GM18858 (cell line): ENCODE results near the gene ZSWIM6.

Experiments
- ATAC-seq: cut with Tn5 transposase; IDR thresholded peaks from one replicate; pipeline ENCODE4 v1.9.1; 2021; ENCODE audit not compliant: unreplicated experiment

The ZSWIM6 gene

DNA sequence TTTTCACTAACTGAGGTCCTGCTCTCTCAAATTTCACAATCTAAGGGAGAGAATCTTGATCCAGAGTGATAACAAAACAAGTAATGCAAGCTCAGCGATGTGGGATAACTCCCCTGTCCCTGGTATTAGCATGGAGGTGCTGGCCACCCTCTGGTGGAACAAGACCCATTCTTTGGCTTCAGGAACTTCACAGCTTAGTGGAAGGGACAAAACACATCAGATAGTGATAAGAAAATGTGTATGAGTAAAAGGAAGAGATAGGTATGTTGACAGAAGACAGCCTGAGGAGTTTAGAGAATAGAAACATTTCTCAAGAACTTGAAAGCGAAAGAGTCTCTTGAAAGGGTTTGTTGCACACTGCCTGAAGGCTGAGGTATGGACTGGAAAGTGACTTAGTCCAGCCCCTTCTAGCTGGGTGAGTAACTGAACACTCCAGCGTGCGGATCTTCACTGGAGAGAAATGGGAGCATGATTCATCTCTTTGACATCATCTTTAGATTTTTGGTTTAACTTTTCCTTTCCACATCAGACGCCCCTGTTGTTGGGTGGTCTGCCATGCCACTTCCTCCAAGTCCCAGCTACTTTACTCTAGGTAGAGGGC is 25.4 kb upstream of the ZSWIM6 start:
- peak; percentile 87 for ATAC-seq

- no peak for ATAC-seq
Observed at GRCh38 chr5:61307191-61307590, 24.9 kb upstream of the ZSWIM6 start.

DNA sequence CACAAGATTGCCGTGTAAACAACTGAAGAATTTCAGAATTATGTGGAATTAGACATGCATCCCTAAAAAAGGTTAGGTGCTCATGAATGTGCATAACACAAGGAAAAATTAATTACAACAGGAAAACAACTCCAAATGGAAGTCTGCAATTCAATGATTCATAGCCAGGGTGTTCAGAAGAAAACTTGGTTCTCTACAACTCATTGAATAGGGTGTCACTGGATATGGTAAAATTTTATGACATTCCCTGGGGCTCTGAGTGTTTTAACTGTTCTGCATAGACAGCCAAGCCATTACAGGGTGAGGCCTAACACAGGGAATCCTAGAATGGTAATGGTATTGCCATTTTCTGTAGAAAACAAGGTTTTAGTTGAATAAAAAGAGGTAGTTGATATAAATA is 24.4 kb upstream of the ZSWIM6 start:
- no peak for ATAC-seq

- no peak for ATAC-seq
Observed at GRCh38 chr5:61308712-61309111, 23.3 kb upstream of the ZSWIM6 start.

DNA sequence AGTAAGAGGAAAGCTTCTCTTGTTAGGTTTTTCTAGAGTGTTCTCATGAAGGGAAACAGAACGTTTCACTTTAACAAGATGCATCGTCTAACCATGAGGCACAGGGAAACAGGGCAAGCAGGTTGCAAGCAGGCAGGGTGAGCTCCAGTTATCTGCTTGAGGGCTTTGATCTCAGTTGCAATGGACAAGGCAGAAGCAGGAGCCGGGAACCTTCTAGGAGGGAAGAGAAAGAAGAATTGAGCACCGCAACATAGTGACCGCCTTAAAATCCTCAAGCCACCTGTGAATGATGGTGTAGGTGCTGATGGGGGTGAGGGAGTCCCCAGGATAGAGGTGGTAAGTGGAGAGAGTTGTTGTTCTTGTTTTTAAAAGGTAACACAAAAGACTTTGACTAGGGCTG is 22.9 kb upstream of the ZSWIM6 start:
- ATAC-seq: no peak

- ATAC-seq: no peak
Observed at GRCh38 chr5:61311056-61311610, 20.9 kb upstream of the ZSWIM6 start.

DNA sequence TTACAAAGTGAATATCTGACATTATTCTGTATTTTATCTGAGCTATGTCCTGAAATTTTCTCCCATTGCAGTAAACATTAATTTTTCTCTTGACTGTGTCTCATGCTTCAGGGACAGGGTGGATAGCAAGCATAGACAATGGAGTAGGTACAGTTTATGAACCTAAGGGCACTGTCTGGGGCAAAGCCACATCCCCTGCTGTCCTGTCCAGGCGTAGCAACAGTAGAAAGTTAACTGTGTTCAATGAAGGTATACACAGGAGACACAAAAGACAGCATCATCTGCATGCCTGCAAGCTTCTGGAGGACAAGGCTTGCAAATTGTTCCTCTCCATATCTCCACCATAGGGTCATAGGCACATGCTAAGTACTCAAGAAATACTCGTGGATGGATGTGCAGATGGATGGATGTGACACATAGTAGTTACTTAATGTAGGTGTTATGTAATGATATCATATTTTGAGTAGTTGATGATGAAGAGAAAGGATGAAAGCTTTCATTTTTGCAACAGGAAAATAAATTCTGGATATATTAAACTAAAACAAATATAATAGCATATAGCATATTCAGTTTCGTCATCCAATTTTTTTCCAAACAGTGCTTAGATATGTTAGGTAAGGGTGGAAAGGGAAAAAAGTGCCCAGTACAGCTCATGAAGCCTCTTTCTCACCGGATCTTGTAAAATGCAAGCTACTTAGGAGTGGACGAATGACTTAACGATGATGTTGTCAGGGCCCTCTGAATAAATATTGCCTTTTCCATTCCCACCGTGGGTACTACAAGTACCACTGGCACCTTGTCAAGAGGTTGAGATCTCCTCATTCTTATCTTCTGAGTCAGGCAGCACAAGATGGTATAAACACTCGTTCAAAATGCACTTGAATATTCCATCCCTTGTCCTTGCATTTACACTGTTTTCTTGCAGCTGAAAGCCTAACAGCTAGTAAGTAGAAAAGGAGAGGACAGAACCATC is 19.9 kb upstream of the ZSWIM6 start:
- no peak for ATAC-seq

- no peak for ATAC-seq
Observed at GRCh38 chr5:61313960-61314681, 17.9 kb upstream of the ZSWIM6 start.

GRCh38 chr5:61318376-61318775 is 13.7 kb upstream of the ZSWIM6 start:
- no peak for ATAC-seq

DNA sequence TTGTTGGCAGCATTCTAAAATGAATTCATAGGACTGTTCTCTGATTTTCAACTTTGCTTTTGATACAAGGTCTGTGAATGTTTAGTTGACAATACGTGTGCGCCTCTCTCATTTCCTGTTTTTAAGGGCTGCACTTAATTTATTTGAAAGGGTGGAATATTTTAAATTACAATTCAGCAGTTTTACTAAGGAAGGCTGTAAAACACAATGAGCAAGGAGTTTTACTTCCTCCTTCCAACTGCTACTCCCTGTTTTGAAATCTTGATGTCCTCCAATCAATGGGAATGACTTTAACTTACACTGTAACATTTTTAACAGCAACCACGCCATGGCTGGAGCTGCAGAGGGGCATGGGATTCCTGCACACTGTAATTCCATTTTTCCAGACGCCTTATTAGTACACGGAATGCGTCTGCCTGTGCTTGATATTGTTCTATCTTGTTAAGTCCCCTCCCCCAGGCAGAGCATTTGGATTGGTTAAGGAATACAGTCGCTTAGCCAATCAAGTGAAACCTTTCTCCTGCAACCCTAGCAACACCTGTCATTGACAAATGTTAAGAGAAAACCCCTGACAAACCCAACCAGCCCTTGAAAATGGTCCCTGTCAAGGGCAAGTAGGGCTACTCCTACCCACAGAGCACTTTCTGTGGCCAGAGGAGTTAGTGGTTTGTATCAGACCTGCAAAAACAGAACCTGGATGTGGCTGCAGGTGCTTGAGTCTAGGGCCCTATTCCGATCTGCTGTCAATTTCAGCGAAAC is 12.5 kb upstream of the ZSWIM6 start:
- peak; percentile 100 for ATAC-seq

DNA sequence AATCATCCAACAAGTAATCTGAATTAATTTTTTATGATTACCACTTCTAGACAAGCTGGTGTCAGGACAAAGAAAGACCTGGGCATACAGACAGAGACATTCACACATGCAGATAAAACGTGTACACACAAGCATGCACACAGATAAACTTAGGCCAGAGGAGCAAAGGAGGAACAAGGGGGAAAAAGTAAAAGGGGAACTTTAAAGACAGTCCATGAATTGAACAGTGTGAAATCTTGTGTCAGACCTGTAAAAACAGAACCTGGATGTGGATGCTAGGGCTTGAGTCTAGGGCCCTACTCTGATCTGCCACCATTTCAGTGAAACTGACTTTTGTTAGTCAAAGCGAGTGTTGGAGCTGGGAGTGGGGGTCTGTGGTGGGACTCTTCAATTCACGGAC is 11.2 kb upstream of the ZSWIM6 start:
- no peak for ATAC-seq

- no peak for ATAC-seq
Observed at GRCh38 chr5:61321669-61322068, 10.4 kb upstream of the ZSWIM6 start.

GRCh38 chr5:61322738-61323725 is 9.0 kb upstream of the ZSWIM6 start:
- ATAC-seq: no peak

DNA sequence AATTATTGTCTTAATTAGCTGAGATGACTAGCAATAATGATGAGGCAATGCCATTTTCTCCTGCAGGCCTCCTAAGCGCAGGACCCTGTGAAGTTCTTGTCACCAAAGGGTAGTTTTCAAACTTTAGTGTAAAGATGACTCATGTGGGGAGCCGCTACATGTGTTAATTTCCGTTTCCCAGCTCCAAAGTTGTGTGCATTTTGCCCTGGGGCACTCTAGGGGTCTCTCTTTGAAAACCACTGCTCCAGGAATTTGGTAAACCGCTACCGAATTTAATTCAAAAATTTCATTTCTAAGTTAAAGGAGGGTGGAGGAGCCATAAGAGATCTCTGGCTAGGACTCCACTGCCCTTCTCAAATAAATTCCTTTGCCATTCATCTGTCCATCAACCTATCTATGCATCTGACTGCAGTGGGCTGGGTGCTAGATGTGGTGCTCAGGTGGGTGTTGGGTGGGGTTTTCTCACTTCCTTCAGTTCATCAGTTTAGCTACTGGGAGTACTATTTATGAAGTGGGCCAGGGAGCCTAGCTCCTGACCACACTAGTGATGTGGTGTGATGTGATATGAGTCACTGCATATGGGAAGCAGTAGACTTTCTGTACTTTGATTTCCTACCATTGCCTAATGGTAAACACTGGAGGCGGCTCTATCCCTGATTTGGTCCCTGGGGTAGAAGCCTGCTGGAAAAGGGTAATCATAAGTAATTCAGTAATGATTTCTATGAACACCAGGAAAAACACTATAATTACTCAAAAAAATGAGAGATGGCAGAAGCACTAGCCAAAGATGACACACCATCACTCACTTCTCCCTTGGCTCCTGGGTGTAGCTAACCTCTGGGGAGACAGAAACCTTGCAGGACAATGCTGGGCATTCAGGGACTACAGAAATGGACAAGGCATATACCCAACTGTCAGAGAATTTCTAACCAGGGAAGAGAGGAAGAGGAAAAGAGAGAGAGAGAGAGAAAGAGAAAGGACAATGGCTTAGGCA is 4.0 kb upstream of the ZSWIM6 start:
- ATAC-seq: peak; percentile 45

GRCh38 chr5:61328791-61329549 is 3.1 kb upstream of the ZSWIM6 start:
- no peak for ATAC-seq

DNA sequence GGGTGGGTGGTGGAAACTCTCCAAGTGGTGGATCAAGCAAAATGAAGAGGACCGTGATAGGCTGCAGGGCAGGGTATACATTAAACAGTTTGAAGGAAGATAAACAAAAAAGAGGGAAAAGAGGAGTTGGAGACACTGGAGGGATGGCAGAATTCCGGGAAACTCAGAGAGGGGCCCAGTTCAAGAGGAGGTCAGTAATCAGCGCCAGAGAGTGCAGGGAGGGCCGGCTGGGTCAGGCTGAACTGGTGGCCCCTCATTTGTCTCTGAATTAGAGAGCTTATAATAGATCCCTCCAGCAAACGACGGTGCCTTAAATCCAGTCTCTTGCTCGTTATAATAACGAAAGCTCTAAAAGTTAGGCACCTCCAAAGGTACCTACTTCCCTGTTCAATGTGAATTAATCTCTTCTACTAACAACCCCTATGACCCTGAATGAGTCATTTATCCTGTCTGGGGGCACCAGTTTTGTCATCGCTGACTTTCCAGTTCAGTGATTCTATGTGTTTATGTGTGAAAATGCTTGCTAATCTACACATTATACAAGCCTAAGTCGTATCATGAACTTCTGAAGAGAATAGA is 2.4 kb upstream of the ZSWIM6 start:
- no peak for ATAC-seq

- ATAC-seq: no peak
Observed at GRCh38 chr5:61330341-61330844, 1.7 kb upstream of the ZSWIM6 start.
